K562 (cell line): ENCODE measurements around the gene MYO1H. TPM values are rescaled to one million over a fixed set of nuclear protein-coding genes. Genes with fewer than 3 reads are reported as not detected.

Experiments
- ATAC-seq: fragments of 200-7000 bp; cut with Tn5 transposase; 3 replicates; pipeline ENCODE4 v1.9.1; 2020; ENCODE audit warnings: moderate library complexity
- BruUV-seq: library from RNA; stranded (reverse); fragments of 400-500 nt; replicated peaks from 2 replicates; lab custom pipeline; 2021; lab: Mats Ljungman, UMichigan
- CTCF ChIA-PET: fragments of 300-600 bp; formaldehyde crosslinking; extraction: SDS; loops from one replicate; lab custom pipeline; 2021; ENCODE audit warnings: low intra/inter-chr PET ratio; lab: Yijun Ruan, JAX
- POLR2A ChIA-PET: fragments of 300-600, 350-650 bp; sonication (Branson Sonifier 250); formaldehyde crosslinking; extraction: SDS; loops from one replicate; lab custom pipeline; 2021; ENCODE audit warnings: antibody characterized with exemption, inconsistent platforms; lab: Yijun Ruan, JAX
- DNase-seq, 4 experiments: peaks; one replicate each; pipeline versions ENCODE4 v3.0.0 to v3.0.0-alpha.2; 2011 to 2018; ENCODE audit warnings: low spot score in 3 of 4, mixed read lengths in 3 of 4; ENCODE audit errors: extremely low read depth in 1 of 4
- FAIRE-seq: peaks from 2 replicates; lab custom pipeline; 2011; peaks lifted over from hg19 to GRCh38; lab: Jason Lieb, UNC
- H2AFZ ChIP-seq: 2 replicates; pipeline ENCODE4 v1.6.0; 2011; ENCODE audit warnings: low read depth, low read length, control low read depth, inconsistent platforms
- H3K27ac ChIP-seq: fragments of 200-600 bp; 3 replicates; pipeline ENCODE4 v1.8.0; 2011; ENCODE audit warnings: low read depth, mild to moderate bottlenecking, control low read depth, inconsistent platforms, low read length, moderate library complexity, mixed read lengths; ENCODE audit errors: extremely low read depth
- H3K27me3 ChIP-seq, 2 experiments: fragments of 300-600 bp in 1 of 2; 2 replicates in 1 of 2; 3 replicates in 1 of 2; pipeline versions ENCODE4 v1.6.0 to v1.8.0; 2011; ENCODE audit warnings: inconsistent platforms in 2 of 2, low read length in 2 of 2, mild to moderate bottlenecking in 1 of 2, mixed read lengths in 1 of 2, moderate library complexity in 1 of 2; ENCODE audit not compliant: control insufficient read depth in 2 of 2, insufficient read depth in 2 of 2
- H3K36me3 ChIP-seq: fragments of 300-600 bp; 3 replicates; pipeline ENCODE4 v1.8.0; 2011; ENCODE audit warnings: mild to moderate bottlenecking, low read length, inconsistent platforms; ENCODE audit not compliant: control insufficient read depth, insufficient read depth
- H3K4me1 ChIP-seq, 2 experiments: fragments of 200-600 bp in 1 of 2; replicated peaks in 1 of 2; 2 replicates in 1 of 2; 3 replicates in 1 of 2; pipeline versions ENCODE4 v1.5.1 to v1.8.0; 2011; ENCODE audit warnings: inconsistent platforms in 2 of 2, low read length in 2 of 2, mild to moderate bottlenecking in 1 of 2, mixed read lengths in 1 of 2, moderate library complexity in 1 of 2; ENCODE audit not compliant: control insufficient read depth in 2 of 2, insufficient read depth in 2 of 2
- H3K4me2 ChIP-seq: 2 replicates; pipeline ENCODE4 v1.6.1; 2011; ENCODE audit warnings: low read length, control low read depth, inconsistent platforms, mixed read lengths; ENCODE audit not compliant: insufficient read depth
- H3K4me3 ChIP-seq: fragments of 200-600 bp; sonication (generic), shearing (Covaris generic); 2 replicates; pipeline ENCODE4 v1.5.1; 2016; ENCODE audit warnings: control low read depth, inconsistent platforms
- H3K79me2 ChIP-seq: fragments of 200-600 bp; 3 replicates; pipeline ENCODE4 v1.8.0; 2011; ENCODE audit warnings: low read length, inconsistent platforms; ENCODE audit not compliant: control insufficient read depth, insufficient read depth
- H3K9ac ChIP-seq, 2 experiments: 2 replicates each; pipeline versions ENCODE4 v1.6.0 to v1.6.1; 2011; ENCODE audit warnings: low read depth in 2 of 2, low read length in 2 of 2, control low read depth in 1 of 2, inconsistent platforms in 1 of 2, mild to moderate bottlenecking in 1 of 2, mixed read lengths in 1 of 2; ENCODE audit not compliant: insufficient read depth in 1 of 2
- H3K9me1 ChIP-seq: one replicate; pipeline ENCODE4 v1.6.0; 2011; ENCODE audit warnings: inconsistent platforms, mild to moderate bottlenecking, low read length, moderate library complexity; ENCODE audit not compliant: control insufficient read depth, insufficient read depth
- H3K9me3 ChIP-seq: replicated peaks from 2 replicates; pipeline ENCODE4 v1.5.1; 2011; ENCODE audit warnings: low read depth, low read length, inconsistent platforms; ENCODE audit not compliant: control insufficient read depth, insufficient read depth
- H4K20me1 ChIP-seq: replicated peaks from 2 replicates; pipeline ENCODE4 v1.6.1; 2011; ENCODE audit warnings: low read length, inconsistent platforms, mixed read lengths; ENCODE audit not compliant: control insufficient read depth, insufficient read depth
- CBX1 ChIP-seq: sonication (generic); IDR thresholded peaks from 2 replicates; pipeline ENCODE4 v1.6.1; 2016; ENCODE audit warnings: antibody characterized with exemption, low read depth, mild to moderate bottlenecking
- CEBPG ChIP-seq, 3 experiments: fragments of 200-800 bp in 1 of 3; sonication (Bioruptor generic) in 1 of 3; sonication (generic) in 1 of 3; formaldehyde crosslinking in 1 of 3; IDR thresholded peaks in 2 of 3; conservative IDR thresholded peaks in 1 of 3; 2 replicates each; pipeline versions ENCODE4 v1.6.1 to v1.8.0; 2016 to 2022; ENCODE audit warnings: missing compliant biosample characterization in 2 of 3, missing genetic modification characterization in 2 of 3, mild to moderate bottlenecking in 1 of 3, missing genetic modification reagents in 1 of 3
- HNRNPH1 ChIP-seq: fragments of 200-400 bp; formaldehyde crosslinking; optimal IDR thresholded peaks from 2 replicates; pipeline ENCODE3; 2017; ENCODE audit warnings: low read depth, mild to moderate bottlenecking, low read length, moderate library complexity
- MEF2D ChIP-seq: conservative IDR thresholded peaks from 2 replicates; pipeline ENCODE4 v1.6.1; 2016; ENCODE audit warnings: low read depth, missing genetic modification characterization, missing compliant biosample characterization
- YBX1 ChIP-seq: fragments of 450-650 bp; IDR thresholded peaks from 2 replicates; pipeline ENCODE4 v1.7.1; 2016; ENCODE audit warnings: mild to moderate bottlenecking
- ZC3H4 ChIP-seq: sonication (generic); formaldehyde crosslinking; IDR thresholded peaks from 2 replicates; pipeline ENCODE4 v1.9.0; 2021; ENCODE audit warnings: missing genetic modification reagents, borderline replicate concordance
- ZNF239 ChIP-seq: fragments of 250-450 bp; sonication (Bioruptor Pico); IDR thresholded peaks from 2 replicates; pipeline ENCODE4 v1.4.0; 2020; ENCODE audit warnings: mild to moderate bottlenecking
- ZNF76 ChIP-seq: fragments of 250-450 bp; sonication (Bioruptor Pico); IDR thresholded peaks from 2 replicates; pipeline ENCODE4 v1.4.0; 2020; ENCODE audit warnings: mild to moderate bottlenecking, moderate library complexity, borderline replicate concordance
- WGBS: fragments of 100-300 bp; shearing (Covaris generic); methylation state at CpG from one replicate; pipeline ENCODE4 v1.1.6; 2016; ENCODE audit warnings: low coverage, mixed read lengths; ENCODE audit not compliant: insufficient coverage; ENCODE audit errors: missing lambda C conversion rate; 5-methylcytosine and 5-hydroxymethylcytosine counted together
- in situ Hi-C: fragments of 300-500 bp; cut with MboI; formaldehyde crosslinking; loops from 4 replicates; pipeline ENCODE4 v1.15.0; 2018; ENCODE audit warnings: inconsistent platforms, mixed read lengths
- intact Hi-C: fragments of 100-400 bp; cut with micrococcal nuclease; formaldehyde crosslinking; loops from 2 replicates; pipeline ENCODE4 v1.14.2; 2022
- polyA plus RNA-seq, 8 experiments: library from polyadenylated mRNA; depleted of rRNA in 4 of 8; stranded (reverse) in 5 of 8; unstranded in 3 of 8; fragments of >200 nt; fragmentation: Nextera tagmentation in 2 of 8; fragmentation: Illumina TruSeq in 1 of 8; extraction: Ambion mirVana in 2 of 8; extraction: Trizol in 1 of 8; gene quantifications; 2 replicates each; pipeline versions ENCODE4 v1.2.1 to v1.2.3, GENCODE V29; 2011 to 2014; ENCODE audit warnings: inconsistent platforms in 1 of 8, missing spikeins in 1 of 8
- total RNA-seq, 7 experiments: library from RNA; depleted of rRNA in 6 of 7; stranded (reverse); fragments of >200 nt in 6 of 7; fragmentation: Illumina TruSeq in 2 of 7; extraction: Trizol in 2 of 7; gene quantifications; 2 replicates each; pipeline versions ENCODE4 v1.2.1 to v1.2.3, GENCODE V29; 2011 to 2021; ENCODE audit warnings: low replicate concordance in 1 of 7

MYO1H gene
- total and polyA plus RNA-seq, 9 of the 15 experiments (the other 6 are each of a cell fraction or from before 2014, with no cell fraction given), result not detected

GRCh38 chr12:109446869-109447268 lies 99.2 kb downstream of the MYO1H start:
- Histone ChIP-seq H3K4me3 (no peak overlapping the region), H4K20me1 (no peaks in the 10 kb centered on the region), H3K4me2 (no peak overlapping the region), H3K27ac (no peak overlapping the region), H3K9me1 (no peaks in the 10 kb centered on the region), H3K27me3 (no peaks in the 10 kb centered on the region), H3K36me3 (peaks cover 25% of the 10 kb centered on the region; the same call in 2 of the 3 replicates), H3K79me2 (no peaks in the 10 kb centered on the region), H3K9me3 (no peaks in the 10 kb centered on the region), H3K9ac (no peak overlapping the region)
- ChIA-PET POLR2A (no interaction called here), CTCF (no interaction called here)
- BruUV-seq, result no TSS peak
- ATAC-seq, result no peak
- WGBS, result 77% methylated on average over 8 of the region's 8 CpGs
- in situ Hi-C loops, result no loop called here
- no peak for FAIRE-seq
- intact Hi-C loops, result no loop called here
- DNase-seq, result no peak
- TF ChIP-seq CBX1 (no peak), YBX1 (no peak), MEF2D (tag) (no peak), ZC3H4 (CRISPR knock-in tag) (no peak), ZNF239 (CRISPR knock-in tag) (no peak), ZNF76 (CRISPR knock-in tag) (no peak)
- TF ChIP-seq, all 486 proteins: peak for 0
- Histone ChIP-seq H2AFZ (no peak overlapping the region), H3K4me1 (peaks cover 0 to 3% of the 10 kb centered on the region in 2 experiments; a peak in 1 of 5 replicates)

DNA sequence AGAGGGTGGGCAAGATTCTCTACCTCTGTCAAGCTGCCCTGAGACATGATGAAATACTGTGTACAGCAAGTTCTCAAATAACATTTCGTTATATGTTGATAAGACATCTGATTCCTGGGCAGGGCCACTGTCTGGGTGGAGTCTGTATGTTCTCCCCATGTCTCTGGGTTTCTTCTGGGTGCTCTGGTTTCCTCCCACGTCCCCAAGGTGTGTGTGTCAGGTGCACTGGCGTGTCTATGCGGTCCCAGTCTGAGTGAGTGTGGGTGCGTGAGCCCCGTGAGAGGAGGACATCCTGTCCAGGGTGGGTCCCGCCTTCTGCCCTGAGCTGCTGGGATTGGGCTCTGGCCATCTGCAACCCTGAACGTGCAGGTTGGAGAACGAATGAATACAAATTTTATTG lies 99.8 kb downstream of the MYO1H start:
- FAIRE-seq (no peak), ATAC-seq (no peak; the same call in 2 of the 3 replicates), DNase-seq (no peak)
- BruUV-seq, result no TSS peak
- H3K36me3 ChIP-seq, result peaks cover 31% of the 10 kb centered on the region; the same call in 2 of the 3 replicates
- TF ChIP-seq CEBPG (CRISPR knock-in tag; IDR thresholded peaks at IDR 0.05), result 0 out of 2 replicates have a peak, but pooled peaks have one; percentile 12
- TF ChIP-seq CEBPG (tag; conservative IDR thresholded peaks at IDR 0.05 in 1 of 2, IDR thresholded peaks at IDR 0.05 in 1 of 2), result no peak
- TF ChIP-seq HNRNPH1, result no peak
- intact Hi-C loops, result no loop called here
- ChIA-PET POLR2A (no interaction called here), CTCF (no interaction called here)
- no peaks in the 10 kb centered on the region for H3K9me3 ChIP-seq
- H3K4me3 ChIP-seq, result no peak overlapping the region
- no peak overlapping the region for H2AFZ ChIP-seq
- no peak overlapping the region for H3K4me2 ChIP-seq
- H3K27me3 ChIP-seq, result no peaks in the 10 kb centered on the region
- H4K20me1 ChIP-seq, result no peaks in the 10 kb centered on the region
- no peak overlapping the region for H3K27ac ChIP-seq
- in situ Hi-C loops, result no loop called here
- no peak overlapping the region for H3K9ac ChIP-seq
- peaks cover 0 to 3% of the 10 kb centered on the region in 2 experiments; a peak in 1 of 5 replicates for H3K4me1 ChIP-seq
- H3K79me2 ChIP-seq, result no peaks in the 10 kb centered on the region
- H3K9me1 ChIP-seq, result no peaks in the 10 kb centered on the region
- 74% methylated on average over 9 of the region's 9 CpGs for WGBS
